GM21360 (cell line): ENCODE measurements around the gene ZNF157.

ENCODE experiments used
- ATAC-seq: cut with Tn5 transposase; IDR thresholded peaks from one replicate; pipeline ENCODE4 v1.9.1; 2021; ENCODE audit warnings: mild to moderate bottlenecking, moderate library complexity; ENCODE audit not compliant: unreplicated experiment

ZNF157 gene

DNA sequence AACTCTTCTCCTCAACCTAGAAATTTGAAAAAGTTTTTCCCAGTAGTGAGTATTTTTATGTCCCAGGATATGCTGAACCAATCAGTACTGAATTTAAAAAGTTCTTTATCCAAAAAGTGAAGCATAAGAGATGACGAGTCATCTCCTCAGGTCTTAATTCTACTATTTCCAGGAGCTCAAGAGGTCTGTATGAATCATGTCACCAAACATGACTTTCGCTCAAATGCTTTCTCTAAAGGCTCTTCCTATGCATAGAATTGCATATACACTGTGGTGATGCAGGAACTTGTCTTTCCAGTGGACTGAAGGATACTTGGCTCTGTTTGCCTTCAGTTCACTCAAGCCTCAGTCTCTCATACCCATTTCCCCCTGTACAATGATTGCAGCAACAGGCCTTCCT is 76.6 kb downstream of the ZNF157 start:
- no peak for ATAC-seq

DNA sequence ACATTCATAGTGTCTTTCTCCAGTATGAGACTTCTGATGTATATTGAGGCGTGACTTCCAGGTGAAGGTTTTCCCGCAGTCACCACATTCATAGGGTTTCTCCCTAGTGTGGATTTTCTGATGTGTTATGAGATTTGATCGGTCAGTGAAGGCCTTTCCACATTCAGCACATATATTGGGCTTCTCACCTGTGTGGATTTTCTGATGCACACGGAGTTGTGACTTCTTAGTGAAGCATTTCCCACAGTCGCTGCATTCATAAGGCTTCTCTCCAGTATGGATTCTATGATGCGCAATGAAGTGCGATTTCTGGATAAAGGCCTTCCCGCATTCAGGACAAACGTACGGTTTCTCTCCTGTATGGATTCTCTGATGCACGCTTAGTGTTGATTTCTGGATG is 77.2 kb downstream of the ZNF157 start:
- ATAC-seq: no peak

GRCh38 chrX:47448165-47448806 is 77.9 kb downstream of the ZNF157 start:
- no peak for ATAC-seq

GRCh38 chrX:47452112-47452511 is 81.7 kb downstream of the ZNF157 start:
- ATAC-seq: no peak

GRCh38 chrX:47456080-47456479 is 85.7 kb downstream of the ZNF157 start:
- no peak for ATAC-seq

- no peak for ATAC-seq
These were observed 88.2 kb downstream of the ZNF157 start for GRCh38 chrX:47458528-47458927.

- no peak for ATAC-seq
These were observed 90.2 kb downstream of the ZNF157 start for GRCh38 chrX:47460561-47460960.
